HepG2 (cell line): Measurements from ENCODE around the gene STX10. TPM values are rescaled to one million over a fixed set of nuclear protein-coding genes. Genes with fewer than 3 reads are reported as not detected.

Source experiments
- EED ChIP-seq: sonication (generic); formaldehyde crosslinking; IDR thresholded peaks from 2 replicates; pipeline ENCODE4 v1.5.0; 2020; ENCODE audit warnings: mild to moderate bottlenecking, missing genetic modification reagents
- GATA4 ChIP-seq: sonication (generic); IDR thresholded peaks from 2 replicates; pipeline ENCODE4 v1.6.1; 2016; ENCODE audit warnings: antibody characterized with exemption, low read depth, borderline replicate concordance
- NCOA2 ChIP-seq: sonication (generic); formaldehyde crosslinking; IDR thresholded peaks from 2 replicates; pipeline ENCODE4 v1.8.0; 2022; ENCODE audit warnings: inconsistent platforms
- NR2F2 ChIP-seq: IDR thresholded peaks from 2 replicates; pipeline ENCODE4 v1.6.1; 2012; ENCODE audit warnings: low read depth, inconsistent platforms, borderline replicate concordance
- POLR2A ChIP-seq, 2 experiments: IDR thresholded peaks; 2 replicates each; pipeline ENCODE4 v1.6.1; 2011; ENCODE audit warnings: low read depth in 2 of 2, low read length in 2 of 2, mild to moderate bottlenecking in 1 of 2, moderate library complexity in 1 of 2; ENCODE audit not compliant: insufficient read depth in 1 of 2
- REL ChIP-seq: sonication (generic); formaldehyde crosslinking; conservative IDR thresholded peaks from 2 replicates; pipeline ENCODE4 v1.8.0; 2022; ENCODE audit warnings: mild to moderate bottlenecking, missing genetic modification reagents, moderate library complexity
- ZNF44 ChIP-seq: sonication (generic); formaldehyde crosslinking; IDR thresholded peaks from 2 replicates; pipeline ENCODE4 v1.5.1; 2020; ENCODE audit warnings: mild to moderate bottlenecking, missing genetic modification reagents
- ZNF775 ChIP-seq: sonication (generic); formaldehyde crosslinking; IDR thresholded peaks from 2 replicates; pipeline ENCODE4 v1.4.0; 2020; ENCODE audit warnings: missing genetic modification reagents, mild to moderate bottlenecking, moderate library complexity, borderline replicate concordance
- polyA plus RNA-seq, 8 experiments: library from polyadenylated mRNA; depleted of rRNA in 3 of 8; stranded (reverse) in 7 of 8; unstranded in 1 of 8; fragments of >200 nt; fragmentation: Illumina TruSeq in 4 of 8; extraction: Trizol in 4 of 8; gene quantifications; 2 replicates each; pipeline versions ENCODE4 v1.2.1 to v1.2.3, GENCODE V29; 2011 to 2016; ENCODE audit warnings: low read depth in 4 of 8, missing spikeins in 1 of 8, mixed read lengths in 1 of 8; ENCODE audit not compliant: insufficient read depth in 1 of 8
- total RNA-seq, 5 experiments: library from RNA; depleted of rRNA; stranded (reverse); fragments of >200 nt; fragmentation: Illumina TruSeq; extraction: Trizol; gene quantifications; 2 replicates each; pipeline ENCODE4 v1.2.3, GENCODE V29; 2016; ENCODE audit warnings: low read depth in 1 of 5
- TF ChIP-seq, protein P1 (sequence below): sonication (generic); formaldehyde crosslinking; IDR thresholded peaks from 2 replicates; pipeline ENCODE4 v1.5.0; 2020; ENCODE audit warnings: mild to moderate bottlenecking, missing genetic modification reagents, borderline replicate concordance
- TF ChIP-seq, protein P2 (sequence below): sonication (generic); formaldehyde crosslinking; IDR thresholded peaks from 2 replicates; pipeline ENCODE4 v1.4.0; 2020; ENCODE audit warnings: missing genetic modification reagents
- TF ChIP-seq, protein P3 (sequence below): IDR thresholded peaks from 2 replicates; pipeline ENCODE4 v1.6.1; 2016; ENCODE audit warnings: missing compliant biosample characterization, missing genetic modification reagents, borderline replicate concordance
- TF ChIP-seq, protein P4 (sequence below): sonication (generic); formaldehyde crosslinking; IDR thresholded peaks from 2 replicates; pipeline ENCODE4 v1.5.0; 2020; ENCODE audit warnings: mild to moderate bottlenecking, missing genetic modification reagents

STX10 gene
- total and polyA plus RNA-seq, 2 of the 13 experiments (the other 11 are each of a cell fraction or from before 2014, with no cell fraction given), result 47.9 to 66.4 TPM

DNA sequence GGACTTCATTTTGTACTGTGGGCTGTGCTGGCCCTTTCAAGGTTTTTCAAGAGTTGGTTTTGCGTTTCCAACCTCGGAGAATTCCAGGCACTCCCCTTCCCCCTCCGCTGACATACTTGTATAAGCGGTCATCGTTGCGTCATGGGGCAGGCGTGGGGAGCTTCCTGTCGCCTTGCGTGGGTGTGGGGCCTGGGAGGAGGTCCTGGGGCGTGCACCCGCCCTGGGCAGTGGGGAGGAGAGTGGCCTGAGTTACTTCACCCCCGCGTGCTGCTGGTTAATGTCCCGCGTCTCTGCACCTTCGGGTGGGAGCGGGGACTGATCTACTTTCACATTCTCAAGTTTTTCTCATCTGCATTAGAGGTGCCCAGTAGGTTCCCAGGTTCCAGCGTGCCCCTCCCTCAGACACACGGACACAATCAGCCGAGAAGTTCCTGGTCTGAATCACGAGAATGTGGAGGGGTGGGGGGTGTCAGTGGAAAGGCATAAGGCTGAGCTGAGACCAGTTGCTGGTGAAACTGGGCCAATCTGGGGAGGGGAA lies 4.1 kb upstream of the STX10 start (continued):
- TF ChIP-seq, protein P1, sequence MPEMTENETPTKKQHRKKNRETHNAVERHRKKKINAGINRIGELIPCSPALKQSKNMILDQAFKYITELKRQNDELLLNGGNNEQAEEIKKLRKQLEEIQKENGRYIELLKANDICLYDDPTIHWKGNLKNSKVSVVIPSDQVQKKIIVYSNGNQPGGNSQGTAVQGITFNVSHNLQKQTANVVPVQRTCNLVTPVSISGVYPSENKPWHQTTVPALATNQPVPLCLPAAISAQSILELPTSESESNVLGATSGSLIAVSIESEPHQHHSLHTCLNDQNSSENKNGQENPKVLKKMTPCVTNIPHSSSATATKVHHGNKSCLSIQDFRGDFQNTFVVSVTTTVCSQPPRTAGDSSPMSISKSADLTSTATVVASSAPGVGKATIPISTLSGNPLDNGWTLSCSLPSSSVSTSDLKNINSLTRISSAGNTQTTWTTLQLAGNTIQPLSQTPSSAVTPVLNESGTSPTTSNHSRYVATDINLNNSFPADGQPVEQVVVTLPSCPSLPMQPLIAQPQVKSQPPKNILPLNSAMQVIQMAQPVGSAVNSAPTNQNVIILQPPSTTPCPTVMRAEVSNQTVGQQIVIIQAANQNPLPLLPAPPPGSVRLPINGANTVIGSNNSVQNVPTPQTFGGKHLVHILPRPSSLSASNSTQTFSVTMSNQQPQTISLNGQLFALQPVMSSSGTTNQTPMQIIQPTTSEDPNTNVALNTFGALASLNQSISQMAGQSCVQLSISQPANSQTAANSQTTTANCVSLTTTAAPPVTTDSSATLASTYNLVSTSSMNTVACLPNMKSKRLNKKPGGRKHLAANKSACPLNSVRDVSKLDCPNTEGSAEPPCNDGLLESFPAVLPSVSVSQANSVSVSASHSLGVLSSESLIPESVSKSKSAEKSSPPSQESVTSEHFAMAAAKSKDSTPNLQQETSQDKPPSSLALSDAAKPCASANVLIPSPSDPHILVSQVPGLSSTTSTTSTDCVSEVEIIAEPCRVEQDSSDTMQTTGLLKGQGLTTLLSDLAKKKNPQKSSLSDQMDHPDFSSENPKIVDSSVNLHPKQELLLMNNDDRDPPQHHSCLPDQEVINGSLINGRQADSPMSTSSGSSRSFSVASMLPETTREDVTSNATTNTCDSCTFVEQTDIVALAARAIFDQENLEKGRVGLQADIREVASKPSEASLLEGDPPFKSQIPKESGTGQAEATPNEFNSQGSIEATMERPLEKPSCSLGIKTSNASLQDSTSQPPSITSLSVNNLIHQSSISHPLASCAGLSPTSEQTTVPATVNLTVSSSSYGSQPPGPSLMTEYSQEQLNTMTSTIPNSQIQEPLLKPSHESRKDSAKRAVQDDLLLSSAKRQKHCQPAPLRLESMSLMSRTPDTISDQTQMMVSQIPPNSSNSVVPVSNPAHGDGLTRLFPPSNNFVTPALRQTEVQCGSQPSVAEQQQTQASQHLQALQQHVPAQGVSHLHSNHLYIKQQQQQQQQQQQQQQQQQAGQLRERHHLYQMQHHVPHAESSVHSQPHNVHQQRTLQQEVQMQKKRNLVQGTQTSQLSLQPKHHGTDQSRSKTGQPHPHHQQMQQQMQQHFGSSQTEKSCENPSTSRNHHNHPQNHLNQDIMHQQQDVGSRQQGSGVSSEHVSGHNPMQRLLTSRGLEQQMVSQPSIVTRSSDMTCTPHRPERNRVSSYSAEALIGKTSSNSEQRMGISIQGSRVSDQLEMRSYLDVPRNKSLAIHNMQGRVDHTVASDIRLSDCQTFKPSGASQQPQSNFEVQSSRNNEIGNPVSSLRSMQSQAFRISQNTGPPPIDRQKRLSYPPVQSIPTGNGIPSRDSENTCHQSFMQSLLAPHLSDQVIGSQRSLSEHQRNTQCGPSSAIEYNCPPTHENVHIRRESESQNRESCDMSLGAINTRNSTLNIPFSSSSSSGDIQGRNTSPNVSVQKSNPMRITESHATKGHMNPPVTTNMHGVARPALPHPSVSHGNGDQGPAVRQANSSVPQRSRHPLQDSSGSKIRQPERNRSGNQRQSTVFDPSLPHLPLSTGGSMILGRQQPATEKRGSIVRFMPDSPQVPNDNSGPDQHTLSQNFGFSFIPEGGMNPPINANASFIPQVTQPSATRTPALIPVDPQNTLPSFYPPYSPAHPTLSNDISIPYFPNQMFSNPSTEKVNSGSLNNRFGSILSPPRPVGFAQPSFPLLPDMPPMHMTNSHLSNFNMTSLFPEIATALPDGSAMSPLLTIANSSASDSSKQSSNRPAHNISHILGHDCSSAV (CRISPR knock-in tag), result no peak
- TF ChIP-seq, protein P2, sequence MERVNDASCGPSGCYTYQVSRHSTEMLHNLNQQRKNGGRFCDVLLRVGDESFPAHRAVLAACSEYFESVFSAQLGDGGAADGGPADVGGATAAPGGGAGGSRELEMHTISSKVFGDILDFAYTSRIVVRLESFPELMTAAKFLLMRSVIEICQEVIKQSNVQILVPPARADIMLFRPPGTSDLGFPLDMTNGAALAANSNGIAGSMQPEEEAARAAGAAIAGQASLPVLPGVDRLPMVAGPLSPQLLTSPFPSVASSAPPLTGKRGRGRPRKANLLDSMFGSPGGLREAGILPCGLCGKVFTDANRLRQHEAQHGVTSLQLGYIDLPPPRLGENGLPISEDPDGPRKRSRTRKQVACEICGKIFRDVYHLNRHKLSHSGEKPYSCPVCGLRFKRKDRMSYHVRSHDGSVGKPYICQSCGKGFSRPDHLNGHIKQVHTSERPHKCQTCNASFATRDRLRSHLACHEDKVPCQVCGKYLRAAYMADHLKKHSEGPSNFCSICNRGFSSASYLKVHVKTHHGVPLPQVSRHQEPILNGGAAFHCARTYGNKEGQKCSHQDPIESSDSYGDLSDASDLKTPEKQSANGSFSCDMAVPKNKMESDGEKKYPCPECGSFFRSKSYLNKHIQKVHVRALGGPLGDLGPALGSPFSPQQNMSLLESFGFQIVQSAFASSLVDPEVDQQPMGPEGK (CRISPR knock-in tag), result peak; percentile 79
- TF ChIP-seq, protein P3, sequence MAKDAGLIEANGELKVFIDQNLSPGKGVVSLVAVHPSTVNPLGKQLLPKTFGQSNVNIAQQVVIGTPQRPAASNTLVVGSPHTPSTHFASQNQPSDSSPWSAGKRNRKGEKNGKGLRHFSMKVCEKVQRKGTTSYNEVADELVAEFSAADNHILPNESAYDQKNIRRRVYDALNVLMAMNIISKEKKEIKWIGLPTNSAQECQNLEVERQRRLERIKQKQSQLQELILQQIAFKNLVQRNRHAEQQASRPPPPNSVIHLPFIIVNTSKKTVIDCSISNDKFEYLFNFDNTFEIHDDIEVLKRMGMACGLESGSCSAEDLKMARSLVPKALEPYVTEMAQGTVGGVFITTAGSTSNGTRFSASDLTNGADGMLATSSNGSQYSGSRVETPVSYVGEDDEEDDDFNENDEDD (CRISPR knock-in tag), result 0 out of 2 replicates have a peak, but pooled peaks have one; percentile 12
- TF ChIP-seq REL (CRISPR knock-in tag), result no peak
- TF ChIP-seq, protein P4, sequence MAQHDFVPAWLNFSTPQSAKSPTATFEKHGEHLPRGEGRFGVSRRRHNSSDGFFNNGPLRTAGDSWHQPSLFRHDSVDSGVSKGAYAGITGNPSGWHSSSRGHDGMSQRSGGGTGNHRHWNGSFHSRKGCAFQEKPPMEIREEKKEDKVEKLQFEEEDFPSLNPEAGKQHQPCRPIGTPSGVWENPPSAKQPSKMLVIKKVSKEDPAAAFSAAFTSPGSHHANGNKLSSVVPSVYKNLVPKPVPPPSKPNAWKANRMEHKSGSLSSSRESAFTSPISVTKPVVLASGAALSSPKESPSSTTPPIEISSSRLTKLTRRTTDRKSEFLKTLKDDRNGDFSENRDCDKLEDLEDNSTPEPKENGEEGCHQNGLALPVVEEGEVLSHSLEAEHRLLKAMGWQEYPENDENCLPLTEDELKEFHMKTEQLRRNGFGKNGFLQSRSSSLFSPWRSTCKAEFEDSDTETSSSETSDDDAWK (CRISPR knock-in tag), result no peak
- TF ChIP-seq POLR2A (IDR thresholded peaks at IDR 0.05; ENCODE audit: insufficient read depth in 1 of 2, low read depth in 2 of 2, low read length in 2 of 2), result peak; percentile 34 to 43; a peak in 1 of 4 replicates
- TF ChIP-seq GATA4, result no peak
- no peak for TF ChIP-seq NCOA2 (CRISPR knock-in tag)
- no peak for TF ChIP-seq ZNF44 (CRISPR knock-in tag)
- 0 out of 2 replicates have a peak, but pooled peaks have one; percentile 18 for TF ChIP-seq EED (CRISPR knock-in tag)
- no peak for TF ChIP-seq ZNF775
- 0 out of 2 replicates have a peak, but pooled peaks have one; percentile 16 for TF ChIP-seq NR2F2
